GM19438 (cell line): Measurements from ENCODE around the gene PRR30.
A peak's percentile ranks its signal among the peaks of the same experiment; 100 is the strongest.

Experiments used
- ATAC-seq: cut with Tn5 transposase; IDR thresholded peaks from one replicate; pipeline ENCODE4 v1.9.1; 2021; ENCODE audit warnings: low read depth; ENCODE audit not compliant: unreplicated experiment

Gene PRR30

DNA sequence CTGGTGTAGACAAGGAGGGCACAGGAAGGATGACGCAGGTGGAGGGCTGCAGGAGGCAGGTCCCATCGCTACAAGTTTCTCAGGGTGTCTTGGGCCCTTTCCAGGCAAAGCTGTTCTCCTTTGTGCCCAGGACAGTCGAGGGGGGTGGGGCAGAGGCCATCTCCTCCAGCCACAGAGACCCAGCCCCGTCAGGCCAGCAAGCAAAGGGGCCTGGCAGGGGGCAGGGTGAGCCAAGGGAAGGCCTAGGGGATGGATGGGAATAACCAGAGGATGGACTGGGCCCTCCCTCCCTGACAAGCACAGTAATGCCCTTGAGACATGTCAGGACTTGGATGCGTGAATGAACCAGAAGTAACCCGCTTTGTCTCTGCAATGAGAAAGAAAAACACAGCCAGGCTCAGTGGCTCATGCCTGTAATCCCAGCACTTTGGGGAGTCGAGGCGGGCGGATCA, 15.9 kb upstream of the PRR30 start:
- ATAC-seq = no peak

DNA sequence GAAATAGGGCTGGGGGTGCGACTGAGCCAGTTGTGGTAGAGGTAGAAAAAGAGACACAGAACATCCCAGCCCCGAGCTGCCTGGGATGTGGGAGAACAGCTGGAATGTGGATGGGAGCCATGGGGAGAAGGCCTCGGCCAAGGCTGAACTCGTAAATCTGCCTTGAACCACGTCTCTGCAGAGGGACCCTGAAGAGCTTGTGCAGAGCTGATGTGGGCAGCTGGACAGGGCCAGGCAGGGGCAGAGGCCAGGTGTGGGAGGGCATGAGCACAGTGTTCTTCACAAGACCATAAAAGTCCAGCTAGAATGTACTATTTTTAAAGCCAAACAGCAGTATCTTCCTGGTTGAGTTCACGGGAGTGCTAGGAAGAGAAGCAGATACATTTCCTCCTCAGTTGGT, 15.3 kb upstream of the PRR30 start:
- no peak for ATAC-seq

DNA sequence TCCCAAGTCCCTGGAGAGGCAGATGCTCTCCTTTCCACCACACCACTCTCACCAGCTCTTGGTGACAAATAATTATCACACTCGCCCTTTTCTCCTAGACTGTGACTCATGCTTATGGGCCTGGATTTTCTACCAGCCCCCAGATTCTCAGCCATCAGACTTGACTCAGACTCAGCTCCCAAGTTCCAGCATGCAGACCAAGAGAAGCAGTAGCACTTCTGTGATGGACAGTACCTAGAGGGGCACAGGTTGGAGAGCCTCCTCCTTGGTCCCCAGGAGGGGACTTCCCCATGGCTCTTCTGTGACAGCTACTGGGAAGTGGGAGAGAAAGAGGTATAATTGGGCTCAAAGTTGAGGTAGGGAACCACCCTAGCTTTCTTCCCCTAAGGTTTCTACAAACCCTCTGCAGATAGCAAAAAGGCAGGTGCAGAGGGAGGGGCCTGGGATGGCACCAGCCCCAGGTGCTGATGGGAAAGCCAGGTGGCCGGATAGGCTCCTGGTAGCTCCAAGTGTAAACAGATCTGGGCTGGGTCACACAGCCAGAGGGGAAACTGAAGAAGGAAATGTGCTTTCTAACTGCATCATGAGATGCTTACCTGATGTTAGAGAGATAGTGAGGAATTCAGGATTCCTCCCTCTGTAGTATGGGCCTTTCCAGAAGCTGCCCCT, 13.7 kb upstream of the PRR30 start:
- no peak for ATAC-seq

DNA sequence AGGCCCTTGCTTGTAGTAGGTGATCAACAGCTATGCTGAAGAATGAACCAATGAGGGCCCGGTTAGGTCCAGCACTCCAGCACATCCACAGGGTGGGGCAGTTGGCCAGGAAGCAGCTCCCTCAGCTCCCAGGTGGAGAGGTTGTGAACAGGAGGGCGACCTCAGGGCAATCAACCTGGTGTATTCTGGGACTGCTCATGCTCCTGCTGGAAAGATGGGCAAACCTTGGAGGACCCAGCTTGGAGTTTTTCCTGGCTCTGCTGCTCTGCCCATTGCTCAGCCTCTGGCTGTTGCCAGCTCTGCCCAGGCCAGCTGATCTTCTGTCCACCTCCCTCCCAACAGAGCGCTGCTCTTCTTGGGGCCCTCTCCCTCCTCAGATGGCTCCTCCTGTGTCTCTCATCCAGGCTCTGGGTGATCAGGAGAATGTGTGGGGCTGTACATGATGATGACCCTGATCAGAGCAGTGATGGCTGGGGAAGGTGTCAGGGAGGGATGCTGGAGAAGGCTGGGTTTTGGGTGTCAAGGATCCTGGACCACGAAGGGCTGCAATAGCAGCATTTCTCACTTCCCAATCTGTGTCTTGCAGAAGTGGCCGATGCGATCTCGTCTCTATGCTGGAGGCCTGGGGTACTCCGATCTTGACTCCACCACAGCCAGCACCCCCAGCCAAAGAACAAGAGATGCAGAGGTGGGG, 13.0 kb upstream of the PRR30 start:
- no peak for ATAC-seq

DNA sequence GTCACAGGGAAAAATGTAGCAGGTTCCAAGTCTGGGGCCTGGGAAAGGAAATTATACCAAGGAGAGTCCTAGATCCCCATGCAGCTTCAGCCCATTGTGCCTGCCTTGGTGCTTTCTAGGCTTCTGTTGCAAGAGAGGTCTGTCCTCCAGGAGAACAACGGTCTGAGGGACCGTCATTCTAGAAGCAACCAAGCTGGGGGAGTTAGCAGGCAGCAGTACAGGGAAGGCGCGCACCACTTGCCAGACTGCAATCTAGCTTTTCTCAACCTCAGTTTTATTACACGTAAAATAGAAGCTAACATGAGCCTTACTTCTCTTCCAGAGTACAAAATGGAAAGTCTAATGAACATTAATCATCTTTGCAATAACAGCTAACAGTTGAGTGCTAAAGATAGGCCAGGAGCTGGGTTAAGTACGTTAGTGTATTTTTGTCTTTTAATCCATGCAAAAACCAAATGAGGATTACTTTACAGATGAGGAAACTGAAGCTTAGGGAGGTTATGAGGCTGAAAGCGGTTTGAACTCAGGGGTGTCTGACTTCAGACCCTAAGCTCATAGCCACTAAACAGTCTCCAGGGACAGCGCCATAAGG, 11.5 kb upstream of the PRR30 start:
- ATAC-seq = no peak

DNA sequence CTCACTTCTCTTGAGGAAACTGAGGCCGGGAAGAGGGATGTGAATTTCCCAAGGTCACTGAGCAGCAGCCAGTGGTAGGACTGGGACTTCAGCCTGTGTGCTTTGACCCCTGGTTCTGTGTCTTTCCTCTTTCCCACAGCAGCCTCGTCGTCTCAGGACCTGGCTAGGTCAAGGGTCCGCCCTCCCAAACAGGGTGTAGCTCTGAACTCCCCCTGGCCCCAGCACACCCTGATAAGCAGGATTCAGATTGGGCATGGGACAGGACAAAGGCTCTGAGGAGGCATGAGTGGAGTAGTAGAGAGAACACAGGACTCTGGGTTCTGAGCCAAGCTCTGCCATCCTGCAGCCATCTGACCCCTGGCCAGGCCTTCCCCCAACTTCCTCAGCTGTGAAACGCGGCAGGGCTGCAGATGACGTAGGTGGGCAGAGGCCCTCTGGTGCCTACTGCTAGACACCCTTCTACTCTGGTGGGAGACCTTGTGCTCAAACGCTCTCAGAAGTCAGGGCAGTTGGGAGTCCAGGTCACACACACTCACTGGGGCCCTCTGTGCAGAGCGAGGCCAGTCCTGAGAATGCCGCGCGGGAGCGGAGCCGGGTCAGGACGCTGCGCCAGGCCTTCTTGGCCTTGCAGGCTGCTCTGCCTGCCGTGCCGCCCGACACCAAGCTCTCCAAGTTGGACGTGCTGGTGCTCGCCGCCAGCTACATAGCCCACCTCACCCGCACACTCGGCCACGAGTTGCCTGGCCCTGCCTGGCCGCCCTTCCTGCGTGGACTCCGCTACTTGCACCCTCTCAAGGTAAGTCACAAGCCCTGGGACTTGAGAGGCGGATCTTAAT, 10.6 kb upstream of the PRR30 start:
- ATAC-seq = no peak

DNA sequence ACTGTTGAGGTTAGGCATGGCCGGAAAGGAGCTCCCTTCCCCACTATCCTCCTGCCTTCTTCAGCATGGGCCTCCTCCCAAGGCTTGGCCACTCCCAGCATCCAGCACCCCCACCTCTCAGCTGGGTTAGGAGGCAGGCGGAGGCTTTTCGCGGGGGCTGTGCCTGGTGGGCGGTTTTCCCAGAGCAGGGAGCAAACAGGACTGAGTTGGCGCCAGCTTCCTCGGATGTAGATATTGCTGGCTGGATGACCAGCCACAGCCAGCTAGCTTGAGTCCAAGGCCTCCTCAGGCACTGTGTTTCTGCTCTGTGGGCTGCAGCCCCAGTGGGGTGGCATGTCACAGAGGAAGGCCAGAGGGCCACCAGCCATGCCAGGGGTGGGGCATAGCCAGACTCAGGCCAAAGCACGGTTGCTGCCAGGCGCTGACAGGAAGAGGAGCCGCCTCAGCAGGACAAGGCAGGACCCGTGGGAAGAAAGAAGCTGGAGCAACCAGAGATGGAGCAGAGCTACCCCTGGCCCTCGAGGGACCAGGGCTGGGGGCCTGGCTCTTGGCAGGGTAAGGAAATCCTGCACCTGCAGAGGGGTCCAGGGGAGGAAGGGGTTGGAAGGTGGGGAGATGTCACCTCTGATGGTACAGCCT, 9.7 kb upstream of the PRR30 start, which contains the start of gene TCF23:
Gene TCF23, plus strand, starts transcription at position 204 of the 639 bp plus-strand sequence. Its CDS starts 130 bp downstream, at position 334.
- ATAC-seq = no peak

DNA sequence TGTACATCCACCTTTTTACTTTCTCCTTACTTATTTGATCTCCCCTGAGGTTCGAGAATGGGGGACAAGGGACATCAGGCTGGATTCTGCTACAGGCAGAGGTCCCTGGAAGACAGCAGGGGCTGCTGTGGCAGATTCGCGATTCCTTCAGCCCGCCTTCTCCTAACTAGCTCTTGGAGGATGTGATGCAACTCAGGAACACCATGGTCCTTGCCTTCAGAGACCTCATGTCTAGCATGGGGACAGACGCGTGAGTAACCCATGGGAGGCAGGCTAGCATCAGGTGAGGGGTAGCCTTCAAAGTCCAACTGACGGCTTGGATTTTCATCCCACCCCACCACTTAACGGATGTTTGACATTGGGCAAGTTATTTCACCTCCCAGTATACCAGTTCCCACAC, 8.7 kb upstream of the PRR30 start:
- no peak for ATAC-seq

DNA sequence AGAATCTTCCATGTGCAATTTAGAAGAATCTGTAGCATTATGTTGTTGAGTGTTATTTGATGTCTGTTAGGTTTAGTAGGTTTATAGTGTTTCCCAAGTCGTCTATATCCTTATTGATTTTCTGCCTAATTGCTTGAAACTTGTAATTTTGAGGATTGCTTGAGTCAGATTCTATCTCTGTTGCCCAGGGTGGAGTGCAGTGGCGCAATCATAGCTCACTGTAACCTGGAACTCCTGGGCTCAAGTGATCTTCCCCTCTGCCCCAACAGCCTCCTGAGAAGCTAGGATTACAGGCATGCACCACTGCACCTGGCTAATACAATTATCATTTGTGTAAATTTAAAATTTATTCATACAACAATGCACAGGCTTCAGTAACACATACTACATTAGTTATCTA, 6.5 kb upstream of the PRR30 start:
- ATAC-seq = no peak

DNA sequence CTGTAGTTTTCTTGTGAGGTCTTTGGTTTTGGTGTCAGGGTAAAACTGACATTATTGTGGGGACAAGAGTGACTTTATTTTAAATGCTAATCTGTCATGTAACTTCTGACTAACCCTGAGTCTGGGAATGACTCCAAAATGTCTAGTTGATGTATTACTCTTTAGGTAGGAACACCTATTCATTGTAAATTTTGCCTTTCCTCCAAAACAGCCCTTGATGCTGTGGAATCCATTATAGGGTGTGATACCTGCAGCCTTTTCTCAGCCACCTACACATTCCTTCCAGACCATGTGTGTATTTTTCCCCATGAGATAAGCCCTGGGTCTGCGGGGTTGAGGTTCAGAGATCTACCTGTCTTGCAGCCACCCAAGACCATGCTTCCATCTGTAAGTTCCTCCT, 4.1 kb upstream of the PRR30 start:
- no peak for ATAC-seq

DNA sequence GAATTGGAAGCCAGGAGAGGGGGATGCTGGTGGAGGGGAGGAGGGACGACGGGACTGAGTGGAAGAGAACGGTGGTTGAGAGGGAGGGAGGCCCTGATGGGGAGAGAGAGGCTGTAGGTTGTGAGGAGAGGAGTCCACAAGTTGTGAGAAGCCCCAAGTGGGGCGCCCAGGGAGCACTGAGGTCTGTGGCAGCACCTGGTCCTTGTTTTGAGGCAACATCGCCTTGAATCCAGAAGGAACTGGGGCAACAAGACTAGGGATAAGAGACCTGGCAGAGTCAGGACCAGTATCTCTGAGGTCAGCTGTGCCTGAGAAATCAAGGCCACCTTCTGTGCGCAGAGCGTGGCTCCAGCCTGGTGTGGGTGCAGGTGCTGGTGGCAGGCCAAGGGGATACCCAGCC, 1.1 kb downstream of the PRR30 start:
- no peak for ATAC-seq

DNA sequence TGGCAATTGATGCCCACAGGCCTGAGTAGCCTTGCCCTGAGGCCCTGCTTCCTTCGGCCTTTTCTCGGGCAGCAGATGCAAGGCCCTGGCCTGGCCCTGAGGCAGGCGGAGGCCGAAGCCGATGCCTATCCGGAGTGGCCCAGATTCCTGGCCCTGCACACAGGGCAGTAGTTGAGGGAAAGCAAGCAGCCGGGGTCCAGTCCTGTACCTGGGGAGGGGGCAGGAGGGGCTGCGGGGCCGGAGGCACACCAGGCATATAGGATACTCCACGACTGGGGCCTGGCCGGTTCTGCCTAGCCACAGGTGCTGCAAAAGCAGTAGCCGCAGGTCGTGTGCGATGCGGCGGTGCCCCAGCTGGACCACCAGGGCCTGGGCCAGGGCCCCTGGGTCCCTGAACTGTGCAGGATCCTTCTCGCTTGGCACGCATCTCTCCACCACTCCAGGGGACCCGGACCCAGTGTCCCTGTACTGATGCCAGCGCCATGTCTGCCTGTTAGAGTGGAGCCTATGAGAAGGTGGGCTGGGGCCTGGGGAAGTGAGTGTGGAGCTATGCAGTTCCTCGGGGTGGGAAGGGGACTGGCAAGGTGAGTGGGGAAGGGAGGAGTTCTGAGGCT, 1.8 kb downstream of the PRR30 start:
- no peak for ATAC-seq

DNA sequence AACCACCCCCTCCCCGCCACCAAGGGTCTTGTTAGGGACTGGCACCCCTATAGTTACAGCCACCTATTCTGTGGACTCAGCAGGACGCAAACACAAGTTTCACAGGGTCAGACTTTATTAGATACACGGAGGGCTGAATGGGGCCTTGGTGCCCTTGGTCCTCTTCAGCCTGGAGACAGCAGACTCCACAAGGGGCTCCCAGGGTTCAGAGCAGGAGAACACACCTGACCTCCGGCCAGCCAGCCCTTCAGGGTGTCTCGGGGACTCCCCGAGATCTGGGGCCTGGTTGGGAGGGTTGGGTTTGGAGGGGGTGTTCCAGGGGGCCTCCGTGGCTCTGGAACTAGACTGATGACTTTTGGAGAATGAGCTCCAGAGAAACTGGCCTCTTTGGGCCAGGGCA, 2.5 kb downstream of the PRR30 start:
- ATAC-seq = no peak

DNA sequence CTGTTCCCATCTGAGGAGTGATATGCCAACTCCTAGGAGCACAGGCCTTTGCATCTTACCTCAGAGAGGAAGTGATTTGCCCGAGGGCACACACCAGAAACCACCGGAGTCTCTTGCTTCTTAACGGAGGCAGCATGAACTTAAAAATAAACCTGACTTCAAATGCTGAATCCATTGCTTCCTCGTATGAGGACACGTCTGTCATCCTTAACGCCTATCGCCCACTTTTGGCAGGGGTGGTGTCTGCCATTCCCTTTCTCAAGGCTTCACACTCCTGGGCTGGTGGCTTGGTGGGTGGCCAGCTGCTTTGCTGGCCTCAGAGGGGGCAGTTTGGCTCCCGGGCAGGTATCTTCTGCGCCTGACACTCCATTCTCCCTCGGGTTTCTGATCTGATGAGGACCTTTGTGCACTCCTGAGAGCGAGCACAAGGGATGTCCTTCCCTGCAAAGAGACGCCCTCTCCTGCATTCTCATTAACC, 3.7 kb downstream of the PRR30 start:
- ATAC-seq = no peak

DNA sequence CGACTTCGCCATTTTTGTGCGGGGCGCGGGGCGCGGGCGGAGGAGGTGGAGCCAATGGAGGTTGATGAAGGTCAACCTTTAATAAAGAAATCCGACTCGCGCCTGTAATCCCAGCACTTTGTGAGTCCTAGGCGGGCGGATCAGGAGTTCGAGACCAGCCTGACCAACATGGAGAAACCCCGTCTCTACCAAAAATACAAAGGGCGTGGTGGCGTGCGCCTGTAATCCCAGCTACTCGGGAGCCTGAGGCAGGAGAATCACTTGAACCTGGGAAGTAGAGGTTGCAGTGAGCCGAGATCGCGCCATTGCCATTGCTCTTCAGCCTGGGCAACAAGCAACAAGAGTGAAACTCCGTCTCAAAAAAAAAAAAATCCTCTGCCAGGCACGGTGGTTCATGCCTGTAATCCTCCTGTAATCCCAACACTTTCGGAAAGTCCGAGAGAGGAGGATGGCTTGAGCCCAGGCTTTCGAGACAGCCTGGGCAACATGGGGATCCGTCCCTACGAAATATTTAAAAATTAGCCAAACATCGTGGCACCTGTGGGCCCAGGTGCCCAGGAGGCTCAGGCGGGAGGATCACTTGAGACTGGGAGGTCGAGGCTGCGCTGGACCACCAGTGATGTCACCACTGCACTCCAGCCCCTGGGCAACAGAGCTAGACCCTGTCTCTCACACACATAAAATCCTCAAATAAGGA, 4.3 kb downstream of the PRR30 start:
- ATAC-seq = no peak

DNA sequence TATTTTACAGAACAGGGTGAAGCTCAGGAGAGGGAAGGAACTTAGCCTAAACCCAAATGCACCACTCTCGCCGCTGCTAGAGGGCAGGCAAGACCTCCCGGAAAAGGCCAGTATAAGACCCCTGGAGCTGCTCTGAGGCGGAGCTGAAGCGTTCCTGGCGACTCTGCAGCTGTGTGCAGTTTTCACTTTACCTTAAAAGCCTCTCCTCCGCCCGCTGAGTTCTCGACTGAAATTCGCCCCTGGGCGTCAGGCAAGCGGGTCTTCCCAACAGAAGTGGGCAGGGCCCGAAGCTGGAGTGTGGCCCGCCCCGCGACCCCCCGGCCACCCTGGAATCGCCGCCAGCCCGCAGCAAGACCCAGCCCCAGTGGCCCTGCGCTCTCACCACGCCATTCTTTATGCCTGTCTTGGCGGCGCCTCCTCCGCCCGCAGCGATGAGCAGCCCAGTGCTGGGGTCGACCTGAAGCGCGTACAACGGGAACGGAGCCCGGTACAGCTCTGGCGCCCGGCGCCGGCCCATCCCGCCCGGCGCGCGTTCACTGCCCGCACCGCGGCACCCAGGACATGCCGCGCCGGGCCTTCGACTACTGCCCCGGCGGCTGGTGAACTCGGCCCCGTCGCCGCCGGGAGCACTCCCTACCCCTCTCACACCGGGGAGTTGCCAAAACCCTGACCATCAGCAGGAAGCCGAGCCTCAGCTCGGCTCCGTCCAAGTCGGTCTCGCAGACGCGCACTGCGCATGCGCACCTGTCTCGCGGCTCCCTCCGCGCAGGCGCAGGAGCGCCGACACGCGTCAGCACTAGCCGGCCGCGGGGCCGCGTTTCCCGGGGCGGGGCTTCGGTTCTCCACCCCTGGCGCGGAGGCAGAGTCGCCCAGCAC, 5.1 kb downstream of the PRR30 start, which contains the start of gene PREB:
Gene PREB, minus strand, starts transcription at position 732 of the 876 bp plus-strand sequence. Its CDS starts 215 bp downstream, at position 517.
- peak; percentile 89 for ATAC-seq

DNA sequence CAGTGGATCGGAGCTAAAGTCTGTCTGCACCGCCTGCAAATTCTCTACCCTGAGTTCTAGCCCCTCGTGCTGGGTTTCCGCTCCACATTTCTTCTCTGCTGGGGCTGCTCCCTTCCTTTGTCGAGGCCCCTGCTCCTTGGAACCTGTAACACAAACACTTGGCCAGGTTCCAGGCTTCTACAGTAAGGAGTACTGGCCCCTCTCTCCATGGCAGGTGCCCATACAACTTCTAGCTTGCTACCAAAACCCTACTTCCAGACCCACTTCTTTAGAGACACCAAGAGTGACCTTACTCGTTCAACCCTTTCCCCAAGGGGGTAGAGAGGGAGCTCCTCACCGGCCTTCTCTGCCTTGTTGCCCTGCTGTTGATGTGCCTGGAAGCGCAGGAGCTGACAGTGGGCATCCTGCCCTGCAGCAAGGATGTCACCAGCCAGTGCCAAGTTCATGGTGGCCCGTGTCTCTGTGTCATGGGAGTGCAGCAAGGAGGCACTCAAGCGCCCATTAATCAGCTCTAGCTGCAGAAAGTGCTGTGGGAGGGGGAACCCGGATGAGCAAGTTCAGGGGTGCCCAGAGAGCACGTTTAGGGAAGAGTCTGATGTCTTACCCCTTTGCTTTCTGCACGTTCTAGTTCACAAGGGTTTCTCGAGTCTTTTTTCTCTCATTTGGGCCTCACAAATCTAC, 5.9 kb downstream of the PRR30 start:
- ATAC-seq = no peak

DNA sequence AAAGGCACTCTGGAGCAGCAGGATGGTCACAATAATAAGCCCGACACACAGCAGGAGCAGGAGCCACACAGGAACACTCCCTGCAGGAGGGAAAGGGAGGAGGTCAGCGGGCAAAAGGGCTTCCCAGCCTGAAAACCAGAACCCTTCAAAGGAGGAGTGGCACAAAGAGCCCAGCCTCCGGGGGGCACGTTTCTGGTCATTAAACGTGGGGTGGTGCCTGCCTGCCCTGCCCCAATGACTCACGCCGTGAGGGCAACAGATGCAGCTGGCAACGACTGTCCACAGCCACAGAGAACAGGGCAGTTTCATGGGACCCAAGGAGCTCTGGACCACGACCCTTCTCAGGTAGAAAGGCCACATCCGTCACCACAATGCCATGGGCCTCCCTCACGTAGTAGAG, 7.8 kb downstream of the PRR30 start:
- no peak for ATAC-seq
